GM23248 (cell line): ENCODE data around the gene GATAD2B.

ENCODE experiments used
- EZH2 ChIP-seq: fragments of 200-600 bp; sonication (generic); IDR thresholded peaks from 2 replicates; pipeline ENCODE4 v1.6.1; 2018; ENCODE audit warnings: antibody characterized with exemption, mild to moderate bottlenecking; ENCODE audit not compliant: insufficient read depth, poor library complexity, severe bottlenecking
- EZH2phosphoT487 ChIP-seq: fragments of 200-600 bp; sonication (generic); IDR thresholded peaks from 2 replicates; pipeline ENCODE4 v1.6.1; 2018; ENCODE audit warnings: antibody characterized with exemption, moderate library complexity, mild to moderate bottlenecking, low read depth; ENCODE audit not compliant: insufficient read depth

- TF ChIP-seq EZH2 = no peak
- no peak for TF ChIP-seq EZH2phosphoT487
These were observed 62.5 kb downstream of the GATAD2B start for GRCh38 chr1:153860285-153860684.
